B cell (primary cell): ENCODE results near the gene FAF2. TPM values are rescaled to one million over a fixed set of nuclear protein-coding genes. Genes with fewer than 3 reads are reported as not detected.

Experiments
- ATAC-seq: fragments of 200-7000 bp; cut with Tn5 transposase; one replicate; pipeline ENCODE4 v1.10.0; 2021; ENCODE audit warnings: low read depth, mild to moderate bottlenecking, moderate number of reproducible peaks, moderate library complexity
- CTCF ChIA-PET: fragments of 350-600 bp; sonication (Branson Sonifier 250); formaldehyde crosslinking; loops from one replicate; lab custom pipeline; 2021; ENCODE audit warnings: antibody characterized with exemption, inconsistent platforms; lab: Charles Lee
- POLR2A ChIA-PET: fragments of 350-600 bp; sonication (Branson Sonifier 250); formaldehyde crosslinking; loops from one replicate; lab custom pipeline; 2021; ENCODE audit warnings: antibody characterized with exemption; lab: Charles Lee
- DNase-seq: peaks from one replicate; pipeline ENCODE4 v3.0.0; 2013
- H2AFZ ChIP-seq: 2 replicates; pipeline ENCODE4 v1.6.1; 2012; ENCODE audit warnings: mild to moderate bottlenecking, low read depth, low read length; ENCODE audit not compliant: insufficient read depth, poor library complexity, severe bottlenecking
- H3K27ac ChIP-seq, 2 donors: 1 replicate in 1 of 2; 2 replicates in 1 of 2; pipeline ENCODE4 v1.5.1; 2012 to 2013; ENCODE audit warnings: low read length in 2 of 2, mild to moderate bottlenecking in 2 of 2, moderate library complexity in 1 of 2
- H3K27me3 ChIP-seq, 4 experiments: fragments of 200-600 bp in 1 of 4; sonication (generic) in 1 of 4; replicated peaks in 1 of 4; 1 replicate in 2 of 4; 2 replicates in 2 of 4; pipeline versions ENCODE4 v1.6.1 to v1.7.0; 2013 to 2016; ENCODE audit warnings: low read length in 3 of 4, mild to moderate bottlenecking in 2 of 4, mixed read lengths in 1 of 4, moderate library complexity in 1 of 4; ENCODE audit not compliant: insufficient read depth in 4 of 4, control insufficient read depth in 3 of 4; ENCODE audit errors: control extremely low read depth in 1 of 4
- H3K36me3 ChIP-seq, 2 experiments: replicated peaks in 1 of 2; 1 replicate in 1 of 2; 2 replicates in 1 of 2; pipeline versions ENCODE4 v1.6.1 to v1.7.1; 2013; ENCODE audit warnings: low read length in 1 of 2; ENCODE audit not compliant: insufficient read depth in 2 of 2, control insufficient read depth in 1 of 2; ENCODE audit errors: control extremely low read depth in 1 of 2, extremely low read depth in 1 of 2
- H3K4me1 ChIP-seq, 2 donors: fragments of 200-600 bp in 1 of 2; sonication (generic) in 1 of 2; 1 replicate in 1 of 2; 2 replicates in 1 of 2; pipeline versions ENCODE4 v1.5.1 to v1.6.1; 2013 to 2017; ENCODE audit warnings: low read length in 2 of 2; ENCODE audit not compliant: control insufficient read depth in 2 of 2, insufficient read depth in 2 of 2
- H3K4me2 ChIP-seq: replicated peaks from 2 replicates; pipeline ENCODE3; 2012; ENCODE audit warnings: mild to moderate bottlenecking, low read depth, low read length; ENCODE audit not compliant: poor library complexity, severe bottlenecking
- H3K4me3 ChIP-seq, 5 experiments: fragments of 200-600 bp in 1 of 5; sonication (generic) in 1 of 5; 1 replicate in 3 of 5; 2 replicates in 2 of 5; pipeline versions ENCODE4 v1.5.1 to v1.7.0; 2011 to 2016; ENCODE audit warnings: low read length in 4 of 5, mild to moderate bottlenecking in 4 of 5, low read depth in 2 of 5, control low read depth in 1 of 5, moderate library complexity in 1 of 5; ENCODE audit not compliant: insufficient read depth in 1 of 5; ENCODE audit errors: control extremely low read depth in 1 of 5, extremely low read depth in 1 of 5
- H3K79me2 ChIP-seq: fragments of 200-600 bp; sonication (generic); one replicate; pipeline ENCODE4 v1.6.0; 2016; ENCODE audit warnings: low read length; ENCODE audit not compliant: control insufficient read depth, insufficient read depth
- H3K9ac ChIP-seq: fragments of 200-600 bp; sonication (generic); 2 replicates; pipeline ENCODE4 v1.6.1; 2017; ENCODE audit warnings: mild to moderate bottlenecking, low read length, moderate library complexity
- H3K9me3 ChIP-seq, 3 donors: one replicate each; pipeline versions ENCODE4 v1.6.1 to v1.7.1; 2013; ENCODE audit warnings: low read length in 2 of 3; ENCODE audit not compliant: control insufficient read depth in 2 of 3, insufficient read depth in 1 of 3; ENCODE audit errors: control extremely low read depth in 1 of 3
- H4K20me1 ChIP-seq: 2 replicates; pipeline ENCODE4 v1.6.0; 2012; ENCODE audit warnings: mild to moderate bottlenecking, low read length; ENCODE audit not compliant: insufficient read depth, control insufficient read depth, poor library complexity, severe bottlenecking
- H3K27ac Mint-ChIP-seq: one replicate; pipeline ENCODE4 v1.8.0; 2021; ENCODE audit warnings: mixed read lengths
- H3K27me3 Mint-ChIP-seq: one replicate; pipeline ENCODE4 v1.8.0; 2021; ENCODE audit warnings: mixed read lengths
- H3K4me1 Mint-ChIP-seq: one replicate; pipeline ENCODE4 v1.8.0; 2021; ENCODE audit warnings: mixed read lengths
- H3K4me3 Mint-ChIP-seq: one replicate; pipeline ENCODE4 v1.8.0; 2021; ENCODE audit warnings: mixed read lengths
- H3K9me3 Mint-ChIP-seq: one replicate; pipeline ENCODE4 v1.8.0; 2022; ENCODE audit warnings: mixed read lengths; ENCODE audit not compliant: insufficient read depth
- EZH2 ChIP-seq: IDR thresholded peaks from 2 replicates; pipeline ENCODE4 v1.6.1; 2012; ENCODE audit warnings: borderline replicate concordance, low read depth, mild to moderate bottlenecking, moderate library complexity, low read length; ENCODE audit not compliant: insufficient read depth, poor library complexity, severe bottlenecking
- WGBS: methylation state at CpG from one replicate; pipeline ENCODE4 v1.1.5; 2013; ENCODE audit warnings: missing lambda C conversion rate; ENCODE audit not compliant: insufficient coverage; 5-methylcytosine and 5-hydroxymethylcytosine counted together
- intact Hi-C: fragments of 100-400 bp; cut with micrococcal nuclease; formaldehyde crosslinking; loops from one replicate; pipeline ENCODE4 v1.10.0; 2022
- polyA plus RNA-seq: library from polyadenylated mRNA; depleted of rRNA; stranded (reverse); fragments of >200 nt; gene quantifications from 2 replicates; pipeline ENCODE4 v1.2.3, GENCODE V29; 2012
- total RNA-seq, 2 donors: library from RNA; stranded (reverse); fragments of 120-200 nt in 1 of 2; gene quantifications; 1 replicate in 1 of 2; 2 replicates in 1 of 2; pipeline versions ENCODE4 v1.2.3 to v1.2.4, GENCODE V29; 2013 to 2022
- TF ChIP-seq, protein P1 (sequence below): fragments of 200-600 bp; IDR thresholded peaks from one replicate; pipeline ENCODE4 v1.8.0; 2022; ENCODE audit warnings: antibody characterized with exemption, mild to moderate bottlenecking

Gene FAF2
- total and polyA plus RNA-seq, 2 donors (not counting 1 experiment from before 2014, with no cell fraction given) = 10.9 to 35.1 TPM

DNA sequence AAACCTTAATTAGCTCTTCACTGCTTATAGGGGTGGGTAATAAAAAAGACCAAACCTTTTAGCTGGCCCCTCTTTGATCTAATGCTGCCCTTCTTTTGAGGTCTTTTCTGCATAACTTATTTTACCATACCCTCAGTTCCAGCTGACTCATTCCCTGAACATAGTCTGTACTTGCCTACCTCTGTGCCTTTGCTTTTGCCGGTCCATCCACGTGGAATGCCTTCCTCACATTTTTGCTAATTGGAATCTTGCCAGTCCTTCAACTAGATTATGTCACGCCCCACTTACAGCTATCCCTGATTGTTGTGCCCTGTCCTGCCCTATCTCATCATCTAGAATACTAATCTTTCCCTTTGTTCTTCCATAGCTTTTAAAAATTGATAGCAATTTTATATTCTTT is 44.2 kb downstream of the FAF2 start:
- Mint-ChIP-seq H3K9me3 (no peaks in the 10 kb centered on the region), H3K4me3 (no peak overlapping the region), H3K27ac (no peak overlapping the region), H3K27me3 (no peaks in the 10 kb centered on the region), H3K4me1 (peaks cover 10% of the 10 kb centered on the region)
- H3K9me3 ChIP-seq = no peaks in the 10 kb centered on the region
- no peaks in the 10 kb centered on the region for H3K27me3 ChIP-seq
- TF ChIP-seq EZH2 = no peak
- TF ChIP-seq, protein P1, sequence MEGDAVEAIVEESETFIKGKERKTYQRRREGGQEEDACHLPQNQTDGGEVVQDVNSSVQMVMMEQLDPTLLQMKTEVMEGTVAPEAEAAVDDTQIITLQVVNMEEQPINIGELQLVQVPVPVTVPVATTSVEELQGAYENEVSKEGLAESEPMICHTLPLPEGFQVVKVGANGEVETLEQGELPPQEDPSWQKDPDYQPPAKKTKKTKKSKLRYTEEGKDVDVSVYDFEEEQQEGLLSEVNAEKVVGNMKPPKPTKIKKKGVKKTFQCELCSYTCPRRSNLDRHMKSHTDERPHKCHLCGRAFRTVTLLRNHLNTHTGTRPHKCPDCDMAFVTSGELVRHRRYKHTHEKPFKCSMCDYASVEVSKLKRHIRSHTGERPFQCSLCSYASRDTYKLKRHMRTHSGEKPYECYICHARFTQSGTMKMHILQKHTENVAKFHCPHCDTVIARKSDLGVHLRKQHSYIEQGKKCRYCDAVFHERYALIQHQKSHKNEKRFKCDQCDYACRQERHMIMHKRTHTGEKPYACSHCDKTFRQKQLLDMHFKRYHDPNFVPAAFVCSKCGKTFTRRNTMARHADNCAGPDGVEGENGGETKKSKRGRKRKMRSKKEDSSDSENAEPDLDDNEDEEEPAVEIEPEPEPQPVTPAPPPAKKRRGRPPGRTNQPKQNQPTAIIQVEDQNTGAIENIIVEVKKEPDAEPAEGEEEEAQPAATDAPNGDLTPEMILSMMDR = no peak
- DNase-seq (no peak), ATAC-seq (no peak)
- H3K4me3 ChIP-seq = no peak overlapping the region
- 100% methylated on average over 3 of the region's 3 CpGs for WGBS
- ChIA-PET POLR2A (no interaction called here), CTCF (no interaction called here)
- peaks cover 28 to 79% of the 10 kb centered on the region in 2 experiments for H3K36me3 ChIP-seq
- peaks cover 5% of the 10 kb centered on the region for H3K79me2 ChIP-seq
- intact Hi-C loops = no loop called here
- no peak overlapping the region for H2AFZ ChIP-seq
- H3K27ac ChIP-seq = no peak overlapping the region
- H3K4me2 ChIP-seq = no peak overlapping the region
- no peaks in the 10 kb centered on the region for H3K4me1 ChIP-seq
- no peak overlapping the region for H3K9ac ChIP-seq
- no peaks in the 10 kb centered on the region for H4K20me1 ChIP-seq

DNA sequence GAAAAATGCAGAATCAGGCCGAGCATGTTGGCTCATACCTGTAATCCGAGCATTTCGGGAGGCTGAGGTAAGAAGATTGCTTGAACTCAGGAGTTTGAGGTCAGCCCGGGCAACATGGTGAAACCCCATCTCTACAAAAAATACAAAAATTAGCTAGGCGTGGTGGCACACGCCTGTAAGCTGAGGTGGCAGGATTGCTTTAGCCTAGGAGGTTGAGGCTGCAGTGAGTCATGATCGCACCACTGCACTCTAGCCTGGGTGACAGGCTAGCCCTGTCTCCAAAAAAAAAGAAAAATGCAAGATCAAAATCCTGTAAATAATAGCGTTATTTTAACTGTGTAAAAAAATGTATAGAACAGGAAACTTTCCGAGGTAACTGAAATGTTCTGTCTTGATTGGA is 49.7 kb downstream of the FAF2 start:
- Mint-ChIP-seq H3K4me1 (no peaks in the 10 kb centered on the region), H3K9me3 (no peaks in the 10 kb centered on the region), H3K27me3 (no peaks in the 10 kb centered on the region), H3K4me3 (no peak overlapping the region), H3K27ac (no peak overlapping the region)
- Histone ChIP-seq H3K4me2 (no peak overlapping the region), H3K4me3 (no peak overlapping the region), H3K79me2 (no peaks in the 10 kb centered on the region), H3K9ac (no peak overlapping the region), H3K9me3 (no peaks in the 10 kb centered on the region), H3K4me1 (no peaks in the 10 kb centered on the region), H4K20me1 (no peaks in the 10 kb centered on the region), H3K27me3 (no peaks in the 10 kb centered on the region), H3K27ac (no peak overlapping the region), H2AFZ (no peak overlapping the region), H3K36me3 (peaks cover 32 to 82% of the 10 kb centered on the region in 2 experiments)
- intact Hi-C loops = no loop called here
- TF ChIP-seq EZH2 = no peak
- TF ChIP-seq, protein P1 = no peak
- 100% methylated on average over 2 of the region's 9 CpGs for WGBS
- no peak for DNase-seq
- ChIA-PET CTCF (no interaction called here), POLR2A (no interaction called here)
- ATAC-seq = no peak
